GM12875 (cell line): ENCODE results near the gene DGKI.

Experiments
- H3K4me3 ChIP-seq: one replicate; pipeline ENCODE4 v1.5.1; 2011; ENCODE audit warnings: low read depth, low read length, control low read depth
- CTCF ChIP-seq: IDR thresholded peaks from 2 replicates; pipeline ENCODE4 v1.5.1; 2011; ENCODE audit warnings: low read depth, mild to moderate bottlenecking, control low read depth, inconsistent platforms, low read length, moderate library complexity, borderline replicate concordance; ENCODE audit not compliant: insufficient read depth

Gene DGKI

DNA sequence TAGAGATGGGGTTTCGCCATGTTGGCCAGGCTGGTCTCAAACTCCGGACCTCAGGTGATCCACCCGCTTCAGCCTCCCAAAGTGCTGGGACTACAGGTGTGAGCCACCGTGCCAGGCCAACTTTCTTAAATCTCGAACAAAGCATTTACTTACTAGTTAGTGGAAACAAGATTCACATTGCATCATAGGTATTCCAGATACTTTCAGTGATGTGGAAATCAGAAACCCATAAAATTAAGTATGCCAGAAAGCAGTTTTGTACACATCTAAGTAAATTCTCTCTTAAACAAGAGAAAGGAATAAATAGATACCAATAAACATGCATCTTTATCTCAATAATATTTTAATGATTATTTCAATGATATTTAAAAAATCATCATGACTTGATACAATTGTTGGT lies 75.5 kb downstream of the DGKI start:
- no peak for TF ChIP-seq CTCF
- H3K4me3 ChIP-seq = no peak overlapping the region

DNA sequence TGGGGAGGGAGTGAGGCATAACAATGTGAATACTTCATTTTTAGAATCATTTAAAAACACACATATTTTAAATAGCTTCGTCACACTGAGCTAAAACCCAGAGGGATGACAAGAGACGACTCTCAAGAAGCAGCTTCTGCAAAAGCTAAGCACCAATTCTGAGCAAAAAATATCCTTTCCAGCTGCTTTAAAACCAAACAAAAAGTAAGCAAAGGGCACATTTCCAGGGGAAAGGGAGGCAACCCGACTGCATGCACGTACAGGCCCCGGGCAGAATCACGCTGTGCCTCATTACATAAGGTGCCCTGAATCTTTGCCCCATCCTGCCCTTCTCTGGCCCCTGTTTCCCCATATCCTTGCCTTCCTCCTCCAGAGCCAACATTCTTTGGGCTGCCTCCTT lies 78.4 kb downstream of the DGKI start:
- H3K4me3 ChIP-seq = no peak overlapping the region
- TF ChIP-seq CTCF = no peak

- no peak overlapping the region for H3K4me3 ChIP-seq
- TF ChIP-seq CTCF = no peak
Measured at GRCh38 chr7:137762334-137762733, 84.4 kb downstream of the DGKI start.

DNA sequence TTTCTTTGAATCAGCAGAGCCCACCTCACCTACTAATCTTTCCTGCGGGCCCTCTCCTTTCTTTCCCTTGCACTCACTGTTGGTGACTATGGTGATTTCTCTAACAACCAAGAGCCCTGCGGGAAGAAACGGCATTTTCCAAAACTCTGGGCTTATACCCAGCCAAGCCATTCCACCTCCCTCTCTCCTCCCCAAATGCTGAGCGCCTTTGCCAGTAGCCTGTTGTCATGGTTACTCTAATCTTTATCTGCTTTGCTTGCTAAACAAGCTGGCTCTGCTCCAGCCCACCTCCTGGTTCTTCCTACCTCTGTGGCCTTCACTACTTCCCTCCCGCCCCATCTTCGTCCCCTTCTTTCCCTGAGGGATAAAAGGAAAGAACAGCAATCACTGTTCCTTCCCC lies 86.7 kb downstream of the DGKI start:
- H3K4me3 ChIP-seq = no peak overlapping the region
- TF ChIP-seq CTCF = no peak

GRCh38 chr7:137757146-137757925 lies 89.4 kb downstream of the DGKI start:
- TF ChIP-seq CTCF = no peak
- no peak overlapping the region for H3K4me3 ChIP-seq

GRCh38 chr7:137755846-137756651 lies 90.7 kb downstream of the DGKI start:
- no peak for TF ChIP-seq CTCF
- H3K4me3 ChIP-seq = no peak overlapping the region

- H3K4me3 ChIP-seq = no peak overlapping the region
- no peak for TF ChIP-seq CTCF
Measured at GRCh38 chr7:137755427-137755826, 91.3 kb downstream of the DGKI start.
